Erythroblast (primary cell): ENCODE results near the gene ENOX1.

Source experiments
- GATA1 ChIP-seq: IDR thresholded peaks from 2 replicates; pipeline ENCODE4 v1.6.1; 2011; ENCODE audit warnings: low read depth, mild to moderate bottlenecking, control low read depth, low read length, moderate library complexity
- POLR2A ChIP-seq: IDR thresholded peaks from 2 replicates; pipeline ENCODE4 v1.6.1; 2011; ENCODE audit warnings: mild to moderate bottlenecking, low read length

DNA sequence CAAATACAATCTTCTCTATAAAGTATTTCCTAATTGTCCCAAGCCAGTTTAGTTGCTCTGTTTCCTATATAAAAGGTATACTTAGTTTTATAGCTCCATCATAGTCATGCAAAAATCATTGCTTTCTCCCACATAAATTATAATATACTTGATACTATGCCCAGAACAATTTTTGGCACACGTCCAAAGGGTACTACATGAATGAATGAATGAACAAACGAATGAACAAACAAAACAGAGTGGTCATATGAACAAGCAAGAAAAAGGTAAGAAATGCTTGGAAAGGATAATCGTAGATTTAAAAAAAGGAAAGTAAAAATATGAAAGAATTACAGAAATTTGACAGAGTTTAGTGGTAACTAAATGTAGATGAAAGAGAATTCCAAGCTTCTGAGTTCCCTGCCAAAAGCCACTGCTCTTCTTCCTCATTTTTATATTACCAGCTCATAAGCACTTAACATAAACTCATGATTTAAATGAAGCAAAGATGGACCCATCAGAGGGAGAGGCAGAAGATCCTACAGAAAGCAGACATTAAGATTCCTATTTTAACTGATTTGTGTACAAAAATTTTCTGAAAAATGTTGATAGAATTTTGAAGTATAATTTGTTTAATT, 123.2 kb downstream of the ENOX1 start:
- TF ChIP-seq POLR2A (no peak), GATA1 (no peak)
